HG03066 (cell line): ENCODE results near the gene TMEM116.
"Not testable (repeated sequence)": the region's sequence is repeated elsewhere in the genome, so short reads cannot be mapped to it uniquely, and the experiment has no call there.

Experiments
- ATAC-seq: cut with Tn5 transposase; IDR thresholded peaks from one replicate; pipeline ENCODE4 v1.9.1; 2021; ENCODE audit warnings: low read depth; ENCODE audit not compliant: unreplicated experiment

Gene TMEM116

GRCh38 chr12:112012775-112013600 is at the start of gene TMEM116, which contains the start of gene ERP29:
Gene TMEM116 (minus strand): TSS chr12:112013165. CDS start chr12:112005270, 7,895 bp downstream.
Gene ERP29 (plus strand): TSS chr12:112013426. CDS start chr12:112013466, 40 bp downstream.
- peak; percentile 53 for ATAC-seq

- ATAC-seq = no peak
Measured at GRCh38 chr12:112061137-112061536, 48.2 kb upstream of the TMEM116 start.

GRCh38 chr12:112049351-112049750 is 36.4 kb upstream of the TMEM116 start:
- ATAC-seq = no peak

- ATAC-seq = no peak
Measured at GRCh38 chr12:112046003-112046402, 33.0 kb upstream of the TMEM116 start.

GRCh38 chr12:112036614-112037013 is 23.6 kb upstream of the TMEM116 start:
- ATAC-seq = not testable (repeated sequence)

- ATAC-seq = no peak
Measured at GRCh38 chr12:112035219-112035785, 22.3 kb upstream of the TMEM116 start.

- no peak for ATAC-seq
Measured at GRCh38 chr12:112032292-112032691, 19.3 kb upstream of the TMEM116 start.

GRCh38 chr12:112031472-112031871 is 18.5 kb upstream of the TMEM116 start:
- no peak for ATAC-seq

GRCh38 chr12:112029301-112029700 is 16.3 kb upstream of the TMEM116 start:
- ATAC-seq = no peak

GRCh38 chr12:112025808-112026375 is 12.9 kb upstream of the TMEM116 start:
- ATAC-seq = no peak

- ATAC-seq = no peak
Measured at GRCh38 chr12:112023759-112024396, 10.9 kb upstream of the TMEM116 start.

GRCh38 chr12:112022241-112023016 is 9.5 kb upstream of the TMEM116 start:
- ATAC-seq = no peak

GRCh38 chr12:112020947-112021457 is 8.0 kb upstream of the TMEM116 start:
- ATAC-seq = no peak

- no peak for ATAC-seq
Measured at GRCh38 chr12:112018571-112019237, 5.7 kb upstream of the TMEM116 start.

- ATAC-seq = no peak
Measured at GRCh38 chr12:112017041-112017440, 4.1 kb upstream of the TMEM116 start.

- no peak for ATAC-seq
Measured at GRCh38 chr12:112015938-112016337, 3.0 kb upstream of the TMEM116 start.

- peak; percentile 6 for ATAC-seq
Measured at GRCh38 chr12:112013601-112014402, 837 bp upstream of the TMEM116 start.

GRCh38 chr12:112011685-112012084 is 1.3 kb downstream of the TMEM116 start:
- no peak for ATAC-seq
